IPS DF 4.7 (cell line): ENCODE data around the gene PNPLA3.
A peak's percentile ranks its signal among the peaks of the same experiment; 100 is the strongest.

Experiments
- DNase-seq: peaks from one replicate; pipeline ENCODE4 v3.0.0-alpha.2; 2013; ENCODE audit warnings: low spot score; ENCODE audit errors: extremely low read depth

Gene PNPLA3

DNA sequence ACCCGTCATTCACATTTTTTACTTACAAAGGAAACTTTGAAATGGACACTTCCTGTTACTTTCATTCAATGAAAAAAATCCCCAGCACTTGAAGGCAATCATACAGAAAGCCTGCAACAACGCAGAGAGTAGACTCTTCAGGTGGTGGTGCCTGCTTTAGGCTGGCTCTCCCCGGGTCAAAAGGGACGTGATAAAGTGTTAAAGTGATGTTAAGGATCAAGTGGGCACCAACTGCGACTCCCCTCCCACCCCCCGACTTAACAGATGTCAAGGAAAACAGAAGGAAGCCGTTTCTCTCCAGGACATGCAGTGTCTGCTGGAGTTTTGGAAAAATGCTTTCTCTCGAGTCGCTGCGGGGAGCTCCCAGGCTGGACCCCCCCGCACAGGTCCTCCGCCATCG lies 414 bp upstream of the PNPLA3 start:
- no peak for DNase-seq

DNA sequence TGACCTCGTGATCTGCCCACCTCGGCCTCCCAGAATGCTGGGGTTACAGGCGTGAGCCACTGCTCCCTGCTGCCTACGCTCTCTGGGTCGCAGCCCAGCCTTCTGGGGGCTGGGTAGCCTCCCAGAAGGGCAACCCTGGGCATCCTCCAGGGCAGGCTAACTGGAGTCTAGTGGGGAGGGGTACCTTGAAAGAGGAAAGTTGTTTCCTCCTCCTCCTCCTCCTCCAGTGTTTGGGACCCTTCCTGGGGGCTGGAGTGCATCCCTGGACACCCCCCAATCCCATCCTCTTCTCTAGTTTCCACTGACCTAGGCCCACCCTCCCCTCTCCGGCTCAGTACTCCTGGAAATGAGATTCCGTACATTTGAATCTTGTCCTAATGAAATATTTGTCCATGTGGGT lies 1.3 kb downstream of the PNPLA3 start:
- no peak for DNase-seq

DNA sequence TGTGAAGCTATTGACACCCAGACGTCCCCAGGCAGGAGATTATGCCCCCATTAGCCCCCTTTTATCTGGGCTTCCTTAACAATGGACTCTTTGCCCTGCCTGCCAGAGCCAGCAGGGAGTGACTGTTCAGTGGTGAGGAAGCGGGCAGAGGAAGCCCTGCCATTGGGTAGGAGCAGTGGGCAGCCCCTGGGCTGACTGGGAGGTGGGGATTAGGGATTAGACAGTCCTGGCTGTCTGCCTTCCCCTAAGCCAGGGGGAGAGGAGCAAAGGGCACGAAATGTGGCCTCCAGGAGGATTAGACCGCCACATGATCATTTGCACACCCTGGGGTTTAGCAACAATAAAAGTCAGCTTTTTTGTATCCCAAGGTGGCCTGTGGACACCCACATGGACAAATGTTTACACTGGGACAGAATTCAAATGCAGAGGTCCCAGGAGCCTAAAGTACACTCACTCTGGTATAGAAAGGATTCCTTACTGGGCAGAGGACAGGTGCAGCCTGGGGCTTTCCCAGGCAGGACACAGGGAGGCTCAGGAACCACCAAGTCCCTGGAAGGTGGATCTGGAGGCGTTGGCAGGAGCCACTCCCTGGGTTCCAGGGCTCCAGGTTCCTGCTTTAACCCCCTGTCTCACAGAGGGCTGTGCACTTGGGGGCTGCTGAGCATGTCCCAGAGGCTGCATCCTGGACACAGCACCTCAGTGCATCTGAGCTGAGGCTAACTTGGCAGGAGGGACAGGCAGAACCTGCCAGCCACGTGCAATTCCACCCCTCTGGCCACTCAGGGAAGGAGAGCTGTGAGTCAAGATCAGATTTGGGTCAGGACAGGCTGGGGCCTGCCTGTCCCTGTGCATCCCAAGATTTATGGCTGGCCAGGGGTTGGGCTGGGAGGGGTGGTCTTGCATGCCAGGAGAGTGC lies 2.1 kb downstream of the PNPLA3 start:
- DNase-seq, result no peak

DNA sequence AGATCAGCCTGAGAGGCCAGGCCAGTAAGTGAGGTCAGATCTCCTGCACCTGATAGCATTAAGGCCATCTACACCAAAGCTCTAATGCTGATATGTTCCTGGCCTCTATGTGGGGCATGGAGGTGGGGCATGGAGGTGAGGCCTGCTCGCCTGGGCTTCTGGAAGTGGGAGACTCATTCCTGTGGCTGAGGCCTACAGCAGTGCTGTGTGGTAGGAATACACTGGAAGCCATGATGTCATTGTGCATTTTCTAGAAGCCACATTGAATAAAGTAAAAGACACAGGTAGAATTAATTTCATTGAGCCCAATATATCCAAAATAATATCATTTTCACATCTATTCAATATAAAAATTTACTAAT lies 2.7 kb downstream of the PNPLA3 start:
- no peak for DNase-seq

DNA sequence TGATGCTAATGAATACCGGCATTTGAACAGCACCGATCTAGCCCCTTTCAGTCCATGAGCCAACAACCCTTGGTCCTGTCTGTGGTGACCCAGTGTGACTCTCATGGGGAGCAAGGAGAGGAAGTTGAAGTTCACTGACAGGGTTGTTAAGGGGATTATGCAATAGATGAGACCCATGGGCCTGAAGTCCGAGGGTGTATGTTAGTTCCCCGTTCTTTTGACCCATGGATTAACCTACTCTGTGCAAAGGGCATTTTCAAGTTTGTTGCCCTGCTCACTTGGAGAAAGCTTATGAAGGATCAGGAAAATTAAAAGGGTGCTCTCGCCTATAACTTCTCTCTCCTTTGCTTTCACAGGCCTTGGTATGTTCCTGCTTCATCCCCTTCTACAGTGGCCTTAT lies 4.9 kb downstream of the PNPLA3 start:
- no peak for DNase-seq

DNA sequence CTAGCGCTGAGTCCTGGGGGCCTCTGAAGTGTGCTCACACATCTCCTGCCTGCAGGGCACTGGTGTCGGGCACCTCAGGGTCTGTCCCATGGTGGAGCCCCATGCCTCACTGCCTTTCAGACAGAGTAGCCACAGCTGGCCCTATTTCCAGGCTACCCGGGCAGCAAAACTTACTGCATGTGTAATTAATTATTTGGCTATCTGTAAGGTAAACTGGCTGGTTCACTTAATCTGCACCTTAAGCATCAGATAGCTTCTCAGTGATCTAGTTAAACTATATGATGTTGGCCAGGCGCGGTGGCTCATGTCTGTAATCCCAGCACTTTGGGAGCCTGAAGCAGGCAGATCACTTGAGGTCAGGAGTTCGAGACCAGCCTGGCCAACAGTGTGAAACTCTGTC lies 5.3 kb downstream of the PNPLA3 start:
- no peak for DNase-seq

DNA sequence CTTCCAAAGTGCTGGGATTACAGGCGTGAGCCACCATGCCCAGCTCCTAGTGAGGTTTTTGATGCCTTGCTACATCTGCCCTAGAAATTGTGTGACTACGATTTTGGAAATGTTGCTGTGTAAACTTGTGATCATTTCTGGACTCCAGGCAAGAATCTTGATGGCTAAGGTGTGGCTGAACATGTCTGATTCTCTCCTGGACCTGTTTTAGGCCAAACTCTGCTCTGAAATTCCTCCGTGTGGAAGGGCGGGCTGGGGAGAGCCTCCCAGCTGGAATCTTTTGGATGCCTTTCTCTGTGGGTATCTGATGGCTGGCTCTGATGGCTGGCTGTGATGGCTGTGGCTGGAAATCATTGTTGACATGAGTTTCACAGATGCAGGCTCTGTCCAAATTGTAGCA lies 8.2 kb downstream of the PNPLA3 start:
- no peak for DNase-seq

DNA sequence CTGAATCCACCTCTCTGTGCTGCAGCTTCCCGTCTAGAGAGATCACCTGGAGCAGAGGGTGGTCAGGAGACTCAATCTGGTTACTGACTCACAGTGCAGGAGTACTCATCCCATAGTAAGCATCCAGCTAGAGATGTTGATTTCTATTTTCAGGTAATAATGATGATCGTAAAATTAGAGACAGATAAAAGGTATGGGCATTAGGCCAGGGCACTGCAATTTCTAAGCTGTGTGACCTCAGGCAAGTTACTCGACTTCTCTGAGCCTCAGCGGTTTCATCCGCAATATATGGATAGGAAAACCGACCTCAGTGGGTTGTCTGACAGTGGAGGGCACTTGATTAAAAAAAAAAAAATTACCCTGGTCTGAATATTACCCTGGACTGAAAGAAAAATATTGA lies 17.8 kb downstream of the PNPLA3 start:
- no peak for DNase-seq

DNA sequence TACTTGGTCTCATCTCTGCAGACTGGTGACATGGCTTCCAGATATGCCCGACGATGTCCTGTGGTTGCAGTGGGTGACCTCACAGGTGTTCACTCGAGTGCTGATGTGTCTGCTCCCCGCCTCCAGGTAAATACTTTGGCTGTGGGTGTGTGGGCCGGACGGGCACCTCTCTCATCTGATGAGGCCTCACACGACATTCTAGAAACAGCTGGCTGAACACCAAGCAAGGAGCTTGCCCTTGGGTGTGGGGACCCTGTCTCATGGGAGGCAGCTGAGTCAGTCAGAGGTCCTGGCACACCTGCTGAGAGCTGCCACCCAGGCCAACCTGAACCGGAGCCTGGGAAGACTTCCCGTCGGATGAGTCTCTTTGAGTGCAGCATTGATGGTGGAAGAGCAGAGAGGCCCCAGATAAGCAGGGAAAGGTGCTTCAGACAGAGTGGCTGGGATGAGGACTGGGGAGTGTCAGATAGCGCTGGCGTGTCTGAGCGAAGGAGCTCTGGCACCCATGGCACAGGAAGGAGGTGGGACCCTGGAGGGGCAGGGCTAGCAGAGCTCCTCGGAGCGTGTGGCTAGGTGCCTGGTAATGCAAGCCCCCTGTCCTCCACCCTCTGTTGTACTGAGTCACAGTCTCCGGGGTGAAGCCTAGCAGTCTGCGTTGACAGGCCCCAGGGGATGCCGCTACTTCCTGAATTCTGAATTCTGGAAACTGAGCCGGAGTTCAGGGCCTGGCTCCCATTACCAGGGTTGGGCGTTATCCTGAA lies 21.2 kb downstream of the PNPLA3 start:
- no peak for DNase-seq

DNA sequence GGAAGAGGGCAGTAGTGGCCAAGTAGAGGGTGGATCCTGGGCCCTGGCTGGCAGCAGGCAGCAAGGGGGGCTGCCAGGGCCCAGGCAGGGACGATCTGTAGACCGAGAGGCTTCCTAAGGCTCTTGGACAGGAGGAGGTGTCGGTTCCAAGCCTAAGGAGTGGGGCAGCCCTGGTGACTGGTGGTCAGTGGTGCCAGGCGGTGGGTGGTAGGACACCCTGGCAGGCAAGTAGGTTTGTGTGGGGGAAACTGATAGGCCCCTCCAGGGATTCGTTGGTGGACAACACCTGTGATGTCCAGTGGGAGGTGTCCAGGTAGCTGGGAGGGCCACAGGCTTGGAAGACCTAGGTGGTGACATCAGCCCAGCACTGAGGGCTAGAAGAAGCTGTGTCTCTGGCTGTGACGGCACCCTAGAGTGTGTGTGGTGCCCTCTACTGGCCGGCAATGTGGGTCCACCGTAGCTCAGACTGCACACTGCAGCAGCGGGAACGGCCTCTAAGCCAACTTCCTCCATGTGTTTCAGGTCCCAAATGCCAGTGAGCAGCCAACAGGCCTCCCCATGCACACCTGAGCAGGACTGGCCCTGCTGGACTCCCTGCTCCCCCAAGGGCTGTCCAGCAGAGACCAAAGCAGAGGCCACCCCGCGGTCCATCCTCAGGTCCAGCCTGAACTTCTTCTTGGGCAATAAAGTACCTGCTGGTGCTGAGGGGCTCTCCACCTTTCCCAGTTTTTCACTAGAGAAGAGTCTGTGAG lies 22.2 kb downstream of the PNPLA3 start:
- DNase-seq, result no peak

DNA sequence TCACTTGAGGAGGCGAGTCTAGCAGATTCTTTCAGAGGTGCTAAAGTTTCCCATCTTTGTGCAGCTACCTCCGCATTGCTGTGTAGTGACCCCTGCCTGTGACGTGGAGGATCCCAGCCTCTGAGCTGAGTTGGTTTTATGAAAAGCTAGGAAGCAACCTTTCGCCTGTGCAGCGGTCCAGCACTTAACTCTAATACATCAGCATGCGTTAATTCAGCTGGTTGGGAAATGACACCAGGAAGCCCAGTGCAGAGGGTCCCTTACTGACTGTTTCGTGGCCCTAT lies 22.7 kb downstream of the PNPLA3 start:
- no peak for DNase-seq

DNA sequence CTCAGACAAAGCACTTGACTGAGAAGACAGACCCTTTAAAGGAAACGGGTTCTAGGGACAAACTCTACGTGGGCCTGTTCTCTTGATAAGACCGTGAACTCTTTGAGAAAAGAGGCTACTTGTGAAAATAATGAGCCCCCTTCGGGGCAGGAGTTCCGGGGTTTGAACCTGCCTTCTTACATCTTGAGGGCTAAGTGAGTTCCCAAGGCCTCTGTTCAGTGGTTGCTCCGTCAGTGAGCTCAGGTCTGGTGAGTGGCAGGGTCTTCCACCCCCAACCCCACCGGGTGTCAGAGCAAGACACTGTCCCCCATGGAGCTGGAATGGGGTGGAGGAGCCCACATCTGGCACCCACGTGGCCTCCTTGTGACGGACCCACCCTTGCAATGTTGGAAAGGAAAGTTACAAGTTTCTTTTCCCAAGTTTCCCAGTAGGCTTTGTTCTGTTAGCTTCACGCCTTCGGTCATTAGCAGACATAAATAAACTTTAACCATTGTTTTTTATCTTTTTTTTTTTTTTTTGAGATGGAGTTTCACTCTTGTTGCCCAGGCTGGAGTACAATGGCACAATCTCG lies 25.3 kb downstream of the PNPLA3 start:
- DNase-seq, result no peak

DNA sequence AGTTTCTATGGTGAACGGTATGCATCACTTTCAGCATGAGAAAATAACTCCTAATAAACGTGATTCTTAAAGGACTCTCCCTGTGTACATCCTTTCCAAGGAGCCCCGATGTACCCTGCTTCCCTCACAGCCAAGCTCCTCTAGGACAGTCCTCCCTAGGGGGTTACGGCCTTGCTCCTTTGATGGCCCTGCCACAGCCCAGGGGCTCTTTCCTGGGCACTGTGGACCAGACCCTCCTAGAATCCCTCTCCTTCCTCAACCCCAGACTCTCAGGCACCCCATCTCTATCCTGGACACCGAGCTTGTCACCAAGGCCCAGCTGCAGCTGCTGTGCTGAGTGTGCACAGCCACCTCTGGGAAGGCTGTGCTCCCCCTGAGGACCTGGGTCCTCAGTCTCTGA lies 27.8 kb downstream of the PNPLA3 start:
- DNase-seq, result no peak

DNA sequence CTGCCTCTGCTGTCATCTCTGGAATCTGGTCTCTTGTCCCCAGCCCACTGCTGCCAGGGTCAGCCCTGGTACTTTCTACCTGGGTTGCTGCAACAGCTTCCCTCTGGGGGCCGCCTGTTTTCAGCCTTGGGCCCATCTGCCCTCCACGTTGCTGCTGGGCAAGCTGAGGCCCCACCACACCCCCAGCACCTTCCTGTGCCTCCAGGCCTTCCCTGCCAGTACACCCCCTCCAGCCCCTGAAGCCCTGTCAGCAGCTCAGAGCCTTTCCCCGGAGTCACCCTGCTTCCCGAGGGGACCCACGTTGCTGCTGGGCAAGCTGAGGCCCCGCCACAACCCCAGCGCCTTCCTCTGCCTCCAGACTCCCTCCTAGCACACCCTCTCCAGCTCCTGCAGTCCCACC lies 28.4 kb downstream of the PNPLA3 start:
- no peak for DNase-seq

DNA sequence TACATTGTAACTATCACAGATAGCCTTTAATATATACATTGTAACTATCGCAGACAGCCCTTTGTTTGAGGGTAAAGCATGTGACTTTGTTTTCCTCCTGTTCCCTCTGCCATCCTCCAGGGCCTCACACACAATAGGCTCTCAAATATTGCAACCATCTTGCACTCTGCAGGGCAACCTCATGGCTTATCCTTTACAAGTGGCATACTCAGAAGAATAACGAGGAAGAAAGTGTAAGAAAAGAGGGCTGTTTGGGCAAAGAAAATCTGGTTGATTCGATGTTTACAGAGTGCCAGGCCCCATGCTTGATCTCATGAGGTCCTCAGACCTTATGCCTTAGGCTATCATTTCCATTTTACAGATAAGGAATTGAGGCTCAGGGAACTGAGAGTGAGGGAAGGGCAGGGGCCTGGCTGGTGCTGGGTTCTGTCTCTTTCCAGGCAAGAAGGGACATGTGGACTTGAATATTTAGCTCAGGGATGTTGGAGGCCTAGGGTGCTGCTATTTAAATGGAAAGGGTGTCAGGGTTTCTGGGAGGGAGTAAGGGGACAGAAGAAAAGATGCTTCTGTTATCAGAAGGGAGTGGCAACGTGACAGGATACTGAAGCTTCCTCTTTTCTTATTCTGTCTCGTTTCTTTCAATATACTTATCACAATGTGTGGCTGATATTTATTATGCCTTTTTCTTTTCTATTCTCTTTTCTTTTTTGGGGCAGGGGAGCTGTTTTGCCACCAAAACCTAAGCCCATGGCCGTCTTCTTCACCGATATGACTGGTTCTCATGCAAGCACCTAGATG lies 30.6 kb downstream of the PNPLA3 start:
- DNase-seq, result no peak

DNA sequence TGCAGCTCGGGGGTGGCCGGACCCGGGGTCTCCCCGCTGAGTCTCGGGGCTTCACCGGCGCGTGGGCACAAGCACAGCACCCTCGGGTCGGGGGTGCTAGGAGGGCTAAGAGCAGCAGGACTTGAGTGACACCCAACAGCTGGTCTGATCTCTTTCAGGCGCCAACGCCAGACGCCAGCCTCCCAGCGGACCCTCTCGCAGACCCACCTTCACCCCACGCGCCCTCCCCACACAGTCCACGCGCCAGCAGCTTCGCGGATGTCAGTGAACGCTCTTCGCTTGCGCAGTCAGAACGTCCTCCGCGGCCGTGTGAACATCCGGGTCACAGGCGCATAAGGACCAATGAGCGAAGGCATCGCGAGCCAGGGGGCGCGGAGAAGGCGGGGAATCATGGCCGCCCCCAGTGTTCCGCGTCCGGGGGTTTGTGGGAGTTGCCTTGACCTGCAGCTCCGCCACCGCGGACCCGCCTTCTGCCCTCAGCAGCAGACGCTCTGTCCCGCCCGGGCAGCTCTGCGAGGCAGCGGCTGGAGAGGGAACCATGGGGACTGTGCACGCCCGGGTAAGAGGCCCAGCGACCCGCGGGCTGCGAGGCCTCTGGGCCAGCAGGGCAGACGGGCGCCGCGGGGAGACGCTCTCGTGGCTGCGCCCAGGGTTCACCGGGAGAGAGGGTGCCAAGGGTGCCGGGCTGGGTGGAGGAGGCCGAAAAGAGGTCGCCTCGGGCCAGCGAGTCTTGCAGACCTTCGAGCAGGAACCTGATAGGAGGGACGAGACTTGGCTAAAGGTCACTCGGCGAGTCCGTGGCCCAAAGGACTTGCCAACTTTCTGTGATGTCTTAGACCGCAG lies 31.7 kb downstream of the PNPLA3 start, which contains the start of gene SAMM50:
SAMM50 (plus strand) TSS at position 403 of the 843 bp plus-strand sequence; CDS start at position 539, 136 bp downstream.
- DNase-seq, result peak; percentile 51

DNA sequence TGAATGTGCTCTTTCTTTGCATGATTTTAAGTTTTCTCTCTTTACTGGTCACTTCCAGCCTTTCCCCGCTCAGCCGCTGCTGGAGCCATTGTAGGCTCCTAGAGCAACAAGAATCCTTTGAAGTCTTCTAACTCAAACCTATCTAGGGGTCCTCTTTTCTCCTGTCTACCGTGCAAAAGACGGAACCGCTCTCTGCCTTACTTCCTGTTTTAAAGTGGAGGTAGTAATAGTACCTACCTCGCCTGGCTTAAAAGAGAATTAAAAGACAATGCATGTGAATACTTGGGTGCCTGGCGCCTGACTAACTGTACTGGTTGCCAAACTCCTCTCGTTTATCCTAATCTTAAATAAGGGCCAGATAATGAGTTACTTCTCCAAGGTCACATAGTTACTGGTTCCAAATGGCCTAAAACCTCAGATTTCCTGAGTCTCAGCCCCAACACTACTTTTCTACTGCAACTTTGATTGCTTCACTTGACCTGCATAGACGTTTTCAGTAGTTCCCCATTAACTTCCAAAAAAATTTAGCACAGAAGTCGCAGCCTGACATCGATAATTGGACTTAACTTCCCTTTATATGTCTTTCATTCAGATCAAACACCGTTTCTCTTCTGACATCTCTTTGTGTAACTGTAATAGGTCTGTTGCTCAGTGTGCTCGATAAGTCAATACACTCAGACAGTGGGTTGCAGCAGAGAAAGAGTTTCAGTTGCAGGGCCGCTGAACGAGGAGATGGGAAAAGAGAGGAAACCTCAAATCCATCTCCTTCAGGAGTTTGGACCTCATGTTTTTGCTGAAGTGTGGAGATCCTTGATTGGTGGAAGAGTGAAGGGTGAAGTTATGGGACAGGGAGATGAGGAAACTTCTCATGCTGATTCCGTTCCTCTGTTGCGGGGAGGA lies 32.5 kb downstream of the PNPLA3 start:
- DNase-seq, result no peak

DNA sequence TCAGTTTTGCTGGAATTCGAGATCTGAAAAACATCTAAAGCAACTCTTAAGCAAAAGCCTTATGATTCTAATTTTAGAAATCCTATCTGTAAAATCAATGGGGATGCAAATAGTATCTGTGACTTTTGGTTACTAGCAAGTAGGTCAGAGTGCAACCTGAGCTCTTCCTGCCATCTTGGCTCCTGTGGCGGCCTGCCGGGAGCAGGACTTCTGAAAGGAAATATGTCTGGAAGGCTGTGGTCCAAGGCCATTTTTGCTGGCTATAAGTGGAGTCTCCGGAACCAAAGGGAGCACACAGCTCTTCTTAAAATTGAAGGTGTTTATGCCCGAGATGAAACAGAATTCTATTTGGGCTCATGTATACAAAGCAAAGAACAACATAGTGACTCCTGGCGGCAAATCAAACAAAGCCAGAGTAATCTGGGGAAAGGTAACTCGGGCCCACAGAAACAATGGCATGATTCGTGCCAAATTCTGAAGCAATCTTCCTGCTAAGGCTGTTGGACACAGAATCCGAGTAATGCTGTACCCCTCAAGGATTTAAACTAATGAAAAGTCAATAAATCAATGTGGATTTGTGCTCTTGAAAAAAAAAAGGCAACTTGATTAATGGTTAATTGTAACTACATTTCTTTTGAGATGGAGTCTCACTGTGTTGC lies 33.3 kb downstream of the PNPLA3 start:
- DNase-seq, result no peak

DNA sequence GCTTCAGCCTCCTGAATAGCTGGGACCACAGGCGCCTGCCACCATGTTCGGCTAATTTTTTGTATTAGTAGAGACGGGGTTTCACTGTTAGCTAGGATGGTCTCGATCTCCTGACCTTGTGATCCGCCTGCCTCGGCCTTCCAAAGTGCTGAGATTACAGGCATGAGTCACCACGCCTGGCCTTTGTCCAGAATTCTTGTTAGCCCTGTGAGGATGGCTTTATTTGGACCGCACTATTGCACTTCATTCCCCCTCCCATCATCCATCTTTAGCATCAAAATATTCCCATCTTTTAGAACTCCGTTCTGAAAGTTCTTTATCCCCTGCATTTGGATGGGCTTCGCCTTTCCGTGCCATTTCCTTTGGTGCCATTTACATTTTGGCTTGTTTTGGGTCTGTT lies 34.3 kb downstream of the PNPLA3 start:
- no peak for DNase-seq
